ENCODE results near the gene DNLZ. TPM values are rescaled to one million over a fixed set of nuclear protein-coding genes. Genes with fewer than 3 reads are reported as not detected.

DNLZ gene
- total RNA-seq, 1 donor from 2014 or later: 20.0 TPM

- intact Hi-C loops (cut with micrococcal nuclease): no loop called here
These were observed 17.4 kb downstream of the DNLZ start for GRCh38 chr9:136346157-136346481.

DNA sequence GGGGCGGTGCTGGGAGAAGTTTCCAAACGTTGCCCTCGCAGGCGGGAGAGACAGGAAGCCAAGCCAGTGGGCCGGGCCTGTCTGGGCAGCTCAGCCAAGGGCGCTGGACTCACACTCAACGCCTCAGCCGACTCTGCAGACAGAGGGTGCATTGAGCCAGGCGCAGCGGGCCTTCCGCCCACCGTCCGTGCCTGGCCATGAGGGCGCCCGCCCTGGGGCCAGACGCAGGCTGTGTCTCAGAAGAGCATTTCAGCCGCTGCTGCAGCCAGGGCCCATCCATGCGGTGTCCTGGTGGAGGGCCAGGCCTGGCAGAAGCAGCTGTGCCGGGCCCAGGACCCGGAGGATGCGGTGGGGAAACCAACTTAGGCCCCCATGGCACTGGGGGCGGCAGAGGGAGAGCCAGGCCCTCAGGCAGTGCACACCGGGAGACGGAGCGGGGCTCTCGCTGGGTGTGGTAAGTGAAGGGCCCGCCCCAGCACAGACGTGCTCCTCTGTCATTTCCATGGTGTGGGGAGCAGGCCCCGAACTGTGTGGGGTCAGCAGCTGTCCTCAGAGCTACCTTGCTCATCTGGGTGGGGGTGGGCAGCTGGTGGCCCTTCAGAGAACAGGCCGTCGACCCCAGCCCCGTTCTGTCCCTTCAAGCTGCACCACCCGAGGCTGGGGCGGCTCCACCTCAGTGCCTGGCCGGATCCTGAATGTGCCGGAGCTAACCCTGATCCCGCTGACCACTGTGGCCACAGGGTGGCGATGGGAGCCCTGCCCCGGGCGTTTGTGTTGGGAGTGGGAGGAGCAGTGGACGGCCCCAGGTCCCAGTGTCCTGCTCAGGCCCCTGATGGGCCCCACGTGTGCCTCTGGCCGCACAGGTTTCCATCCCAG is 18.0 kb downstream of the DNLZ start:
- intact Hi-C loops (cut with micrococcal nuclease): no loop called here

GRCh38 chr9:136344544-136345280 is 18.8 kb downstream of the DNLZ start:
- intact Hi-C loops (cut with micrococcal nuclease): no loop called here

- intact Hi-C loops (cut with micrococcal nuclease): loop anchor here (2.0 kb wide), 1 partner anchor 19 kb away; the partner anchor contains the start of gene DNLZ
These were observed 19.7 kb downstream of the DNLZ start for GRCh38 chr9:136343884-136344269.

DNA sequence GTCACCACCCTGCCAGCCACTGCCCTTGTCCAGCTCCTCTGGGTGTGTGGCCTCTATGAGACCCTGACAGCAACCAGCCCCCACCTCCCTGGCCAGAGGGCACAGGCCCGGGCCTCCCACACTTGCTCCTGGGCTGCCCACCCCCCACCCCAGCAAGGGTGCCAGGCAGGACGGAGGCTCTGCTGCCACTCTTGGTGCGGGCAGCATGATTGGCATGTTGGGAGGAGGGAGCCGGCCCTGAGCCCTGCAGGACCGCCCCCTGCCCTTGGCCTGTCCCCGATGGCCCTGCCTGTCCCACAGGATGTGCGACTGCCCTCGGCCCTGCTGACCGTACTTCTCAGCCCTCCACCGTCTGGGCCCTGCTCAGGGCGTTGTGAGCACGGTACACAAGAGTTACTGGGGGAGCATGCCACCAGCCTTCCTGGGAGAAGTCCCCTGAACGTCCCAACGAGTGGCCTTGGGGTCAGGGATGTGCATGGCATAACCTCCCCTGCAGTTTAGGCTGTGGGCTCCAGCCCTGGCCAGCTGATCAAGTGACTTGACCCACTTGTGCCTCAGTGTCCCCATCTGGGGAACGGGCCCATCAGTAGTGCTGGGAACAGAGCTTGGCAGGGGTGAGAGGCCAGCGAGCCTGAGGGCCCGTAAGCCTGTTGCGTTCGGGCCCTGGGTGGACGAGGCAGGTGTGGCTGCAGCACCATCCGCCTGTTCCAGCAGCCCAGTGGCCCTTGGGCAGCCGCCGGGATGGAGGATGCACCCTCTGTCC is 20.2 kb downstream of the DNLZ start:
- intact Hi-C loops (cut with micrococcal nuclease): loop anchor here (2.0 kb wide), 1 partner anchor 19 kb away; the partner anchor contains the start of gene DNLZ

DNA sequence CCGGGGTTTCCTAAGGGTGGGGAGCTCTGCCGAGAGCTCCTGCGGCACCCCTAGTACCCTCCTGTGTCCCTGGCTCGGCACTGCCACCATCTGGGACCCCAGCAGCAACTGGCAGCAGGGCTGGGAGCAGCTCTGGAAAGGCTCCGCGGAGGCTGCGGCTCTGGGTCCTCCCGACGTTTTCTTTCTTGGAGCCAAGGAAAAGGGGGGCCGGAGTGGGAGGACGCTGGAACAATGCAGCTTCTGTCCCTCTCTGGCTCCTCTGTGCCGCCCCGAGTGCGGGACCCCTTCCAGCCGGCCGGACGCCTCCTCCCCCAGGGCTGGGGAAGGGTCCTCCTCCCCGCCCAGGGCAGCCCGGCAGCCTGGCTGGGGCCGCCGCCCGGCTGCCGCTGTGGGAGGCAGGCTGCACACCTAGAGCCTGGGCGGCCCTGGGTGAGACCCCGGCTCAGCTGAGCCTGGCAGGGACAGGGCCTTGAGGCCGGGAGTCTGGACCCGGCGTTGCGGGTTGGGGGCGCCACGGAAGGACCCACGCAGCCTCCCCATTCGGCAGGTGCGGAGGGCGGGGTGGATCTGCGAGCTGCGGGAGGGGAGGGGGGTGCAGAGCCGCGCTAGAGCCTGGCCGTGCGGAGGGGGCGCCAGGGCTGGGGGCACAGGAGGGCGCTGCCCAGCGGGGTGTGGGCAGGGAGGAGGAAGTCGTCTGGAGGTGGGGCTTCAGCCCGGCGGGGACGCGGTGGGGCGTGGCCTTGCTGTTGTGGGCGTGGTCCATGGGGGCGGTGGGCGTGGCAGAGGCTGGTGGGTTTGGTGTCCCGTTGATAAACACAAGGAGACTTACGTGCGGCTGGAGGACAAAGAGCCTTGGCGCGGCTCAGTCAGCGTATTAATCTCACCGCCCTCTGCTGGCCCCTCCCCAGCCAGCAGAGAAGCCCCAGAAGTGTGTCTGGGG is 21.1 kb downstream of the DNLZ start:
- intact Hi-C loops (cut with micrococcal nuclease): loop anchor here (2.0 kb wide), 1 partner anchor 20 kb away; the partner anchor contains the start of gene DNLZ

- intact Hi-C loops (cut with micrococcal nuclease): loop anchor here (2.0 kb wide), 1 partner anchor 21 kb away; the partner anchor contains the start of gene DNLZ
These were observed 21.8 kb downstream of the DNLZ start for GRCh38 chr9:136341769-136342168.

- intact Hi-C loops (cut with micrococcal nuclease): no loop called here
These were observed 22.4 kb downstream of the DNLZ start for GRCh38 chr9:136341042-136341655.

GRCh38 chr9:136340356-136341041 is 23.0 kb downstream of the DNLZ start:
- intact Hi-C loops (cut with micrococcal nuclease): no loop called here

- intact Hi-C loops (cut with micrococcal nuclease): no loop called here
These were observed 23.6 kb downstream of the DNLZ start for GRCh38 chr9:136339958-136340310.

DNA sequence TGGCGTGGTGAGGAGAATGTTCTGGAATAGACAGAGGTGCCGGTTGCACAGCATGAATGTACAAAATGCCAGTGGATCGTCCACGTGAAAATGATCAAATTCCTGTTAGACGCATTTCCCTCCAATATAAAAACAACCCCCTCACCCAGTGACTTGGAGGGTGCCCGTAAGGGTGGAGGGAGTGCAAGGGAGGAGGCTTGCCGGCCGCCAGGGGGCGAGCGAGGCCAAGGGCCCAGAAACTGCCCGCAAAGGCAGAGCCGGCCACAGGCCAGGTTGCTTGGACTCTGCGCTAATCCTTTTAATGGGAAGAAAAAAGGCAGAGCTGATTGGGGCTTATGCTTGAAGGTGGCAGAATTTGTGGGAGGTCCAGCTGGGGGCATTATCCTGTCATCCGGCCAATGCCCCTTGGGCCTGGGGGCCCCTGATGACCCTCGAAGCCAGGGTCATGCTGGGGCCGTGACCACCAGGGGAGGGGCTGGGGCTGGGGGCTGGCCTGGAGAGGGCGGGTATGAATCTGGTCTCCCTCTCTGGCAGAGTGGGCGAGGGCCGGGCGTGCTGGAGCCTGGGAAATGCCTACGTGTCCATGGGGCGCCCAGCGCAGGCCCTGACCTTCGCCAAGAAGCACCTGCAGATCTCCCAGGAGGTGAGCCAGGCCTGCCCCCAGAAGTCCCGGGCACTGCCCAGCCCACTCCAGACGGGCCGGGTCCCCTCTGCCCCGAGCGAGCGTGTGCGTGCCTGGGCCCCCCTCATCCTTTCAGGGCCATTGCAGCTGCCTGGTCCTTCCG is 24.2 kb downstream of the DNLZ start:
- intact Hi-C loops (cut with micrococcal nuclease): no loop called here

GRCh38 chr9:136338511-136338910 is 25.0 kb downstream of the DNLZ start:
- intact Hi-C loops (cut with micrococcal nuclease): no loop called here

DNA sequence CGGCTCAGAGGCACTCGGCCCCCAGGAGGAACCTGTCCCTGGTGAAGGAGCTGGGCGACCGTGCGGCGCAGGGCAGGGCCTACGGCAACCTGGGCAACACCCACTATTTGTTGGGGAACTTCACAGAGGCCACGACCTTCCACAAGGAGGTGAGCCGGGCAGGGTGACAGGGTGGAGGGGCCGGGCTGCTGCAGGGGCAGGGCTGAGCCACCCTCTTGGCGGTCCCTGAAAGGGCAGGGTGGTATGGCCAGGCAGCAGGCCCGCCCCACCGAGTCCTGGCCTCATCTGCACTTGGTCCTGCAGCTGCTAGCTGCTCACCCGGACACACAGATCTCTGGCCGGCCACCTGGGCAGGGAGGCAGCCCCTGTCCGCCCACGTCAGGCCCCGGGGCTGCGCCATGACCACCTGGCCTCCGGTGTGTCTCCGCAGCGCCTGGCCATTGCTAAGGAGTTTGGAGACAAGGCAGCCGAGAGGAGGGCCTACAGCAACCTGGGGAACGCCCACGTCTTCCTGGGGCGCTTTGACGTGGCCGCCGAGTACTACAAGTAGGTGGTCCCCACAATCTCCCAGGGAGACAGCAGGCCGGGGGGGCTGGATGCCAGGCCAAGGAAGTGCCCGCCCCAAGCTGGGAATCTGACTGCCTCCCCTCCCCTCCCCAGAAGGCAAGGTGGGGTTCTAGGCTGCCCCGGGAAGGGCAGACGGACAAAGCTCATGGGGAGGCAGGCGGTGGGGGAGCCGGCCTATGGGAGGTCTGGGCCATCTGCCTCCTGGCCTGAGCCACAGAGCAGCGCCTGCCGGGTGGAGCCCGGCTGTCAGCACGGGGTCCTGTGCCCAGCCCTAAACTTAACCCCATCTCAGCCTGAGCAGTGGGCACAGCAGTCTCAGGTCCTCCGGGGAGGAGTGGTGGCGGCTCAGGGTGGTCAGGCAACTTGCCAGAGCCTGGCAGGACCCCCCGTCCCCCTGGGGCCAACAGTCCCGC is 25.8 kb downstream of the DNLZ start:
- intact Hi-C loops (cut with micrococcal nuclease): no loop called here

GRCh38 chr9:136336881-136337280 is 26.7 kb downstream of the DNLZ start:
- intact Hi-C loops (cut with micrococcal nuclease): no loop called here

DNA sequence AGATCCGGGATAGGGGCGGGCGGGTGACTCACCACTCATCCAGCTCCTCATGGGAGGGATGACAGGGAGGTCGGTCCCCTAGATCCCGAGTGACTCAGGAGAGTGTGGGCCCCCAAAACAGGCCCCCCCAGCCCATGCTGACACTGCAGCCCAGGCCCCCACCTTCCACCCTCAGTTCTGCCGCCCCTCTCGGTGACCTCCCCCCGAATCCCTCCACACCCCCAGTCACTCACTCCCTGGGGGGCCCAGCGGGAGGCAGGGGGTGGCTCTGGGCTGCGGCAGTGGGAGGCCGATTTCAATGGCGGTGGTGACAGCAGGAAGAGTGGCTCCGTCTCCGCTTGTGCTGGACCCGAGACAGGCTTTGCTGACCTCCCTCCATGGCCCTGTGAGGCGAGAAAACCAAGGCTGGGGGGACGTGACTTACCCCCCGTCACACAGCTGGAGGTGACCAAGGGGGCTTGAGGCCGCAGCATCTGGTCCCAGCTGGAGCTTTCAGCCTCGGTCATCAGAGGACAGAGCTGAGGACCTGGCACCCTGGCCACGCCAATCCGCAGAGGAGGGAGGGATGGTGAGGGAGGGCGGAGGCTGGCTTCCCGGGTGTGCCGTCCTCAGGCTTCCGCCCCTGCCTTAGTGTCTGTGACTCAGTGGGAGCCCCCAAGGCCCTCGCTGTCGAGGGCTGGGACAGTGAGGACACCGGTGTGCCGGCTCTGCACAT is 27.2 kb downstream of the DNLZ start:
- intact Hi-C loops (cut with micrococcal nuclease): no loop called here

DNA sequence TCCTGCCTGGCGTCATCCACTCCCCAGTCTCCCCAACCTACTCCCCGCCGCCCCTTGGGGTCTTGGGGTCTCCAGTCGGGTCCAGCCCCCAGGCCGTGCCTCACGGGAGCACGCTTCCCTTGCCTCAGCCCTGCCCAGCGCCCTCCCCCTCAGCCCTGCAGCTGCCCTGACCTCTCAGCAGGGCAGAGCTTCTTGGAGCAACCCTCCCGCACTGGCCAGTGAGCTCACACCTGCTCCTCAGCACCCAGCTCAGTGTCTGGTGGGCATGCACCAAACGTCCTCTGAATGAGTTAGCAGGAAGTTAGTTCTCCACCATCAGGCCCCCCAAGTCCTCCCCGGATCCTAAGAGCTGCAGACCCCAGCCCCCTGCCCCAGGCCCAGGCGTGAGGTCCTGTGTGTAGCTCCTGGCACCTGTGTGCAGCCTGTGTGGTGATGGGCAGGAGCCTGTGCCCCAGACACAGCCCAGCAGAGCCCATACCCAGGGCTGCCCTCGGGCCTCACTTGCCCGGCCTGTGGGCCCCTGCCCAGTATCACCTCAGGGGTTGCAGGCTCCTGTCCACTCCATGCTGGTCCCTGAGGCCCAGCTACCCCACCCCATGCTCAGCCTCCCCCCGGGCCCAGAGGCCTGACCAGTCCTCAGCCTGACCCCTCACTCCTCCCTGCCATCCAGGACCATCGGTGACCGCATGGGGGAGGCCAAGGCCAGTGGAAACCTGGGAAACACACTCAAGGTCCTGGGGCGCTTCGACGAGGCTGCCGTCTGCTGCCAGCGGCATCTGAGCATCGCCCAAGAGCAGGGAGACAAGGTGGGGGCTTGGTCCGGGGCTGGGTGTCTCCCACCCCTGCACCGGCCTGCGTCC is 28.0 kb downstream of the DNLZ start:
- intact Hi-C loops (cut with micrococcal nuclease): no loop called here
